Cardiac muscle cell (in vitro differentiated cells and primary cell): ENCODE data around the gene BOLL. TPM values are rescaled to one million over a fixed set of nuclear protein-coding genes. Genes with fewer than 3 reads are reported as not detected.
"Not testable (repeated sequence)": the region's sequence is repeated elsewhere in the genome, so short reads cannot be mapped to it uniquely, and the experiment has no call there.

Experiments used
- DNase-seq, 2 donors: peaks; one replicate each; pipeline versions ENCODE4 v3.0.0 to v3.0.0-alpha.2; 2010 to 2017; ENCODE audit warnings: low read depth in 1 of 2, low spot score in 1 of 2
- H3K27ac ChIP-seq: fragments of 200-600 bp; sonication (generic); 2 replicates; pipeline ENCODE4 v1.5.1; 2016
- H3K27me3 ChIP-seq: fragments of 200-600 bp; sonication (generic); 2 replicates; pipeline ENCODE4 v1.6.0; 2016; ENCODE audit warnings: control low read depth
- H3K36me3 ChIP-seq: fragments of 200-600 bp; sonication (generic); 2 replicates; pipeline ENCODE4 v1.5.1; 2016; ENCODE audit warnings: control low read depth
- H3K4me1 ChIP-seq: fragments of 200-600 bp; sonication (generic); 2 replicates; pipeline ENCODE4 v1.8.1; 2017; ENCODE audit warnings: low read depth, mild to moderate bottlenecking, mixed run types
- H3K4me3 ChIP-seq: fragments of 200-600 bp; sonication (generic); 2 replicates; pipeline ENCODE4 v1.5.1; 2016; ENCODE audit warnings: mild to moderate bottlenecking
- H3K9me3 ChIP-seq: fragments of 200-600 bp; sonication (generic); 2 replicates; pipeline ENCODE4 v1.5.1; 2017; ENCODE audit warnings: low read depth, mild to moderate bottlenecking, control low read depth
- polyA plus RNA-seq: library from polyadenylated mRNA; unstranded; fragments of >200 nt; fragmentation: Nextera tagmentation; extraction: Ambion mirVana; gene quantifications from 2 replicates; pipeline ENCODE4 v1.2.1, GENCODE V29; 2016
- total RNA-seq: library from RNA; depleted of rRNA; stranded (reverse); fragments of >200 nt; gene quantifications from 2 replicates; pipeline ENCODE4 v1.2.3, GENCODE V29; 2016
- TF ChIP-seq, protein P1 (sequence below): IDR thresholded peaks from 2 replicates; pipeline ENCODE4 v1.5.1; 2012; ENCODE audit warnings: low read depth, mild to moderate bottlenecking, low read length

The BOLL gene, protein sequence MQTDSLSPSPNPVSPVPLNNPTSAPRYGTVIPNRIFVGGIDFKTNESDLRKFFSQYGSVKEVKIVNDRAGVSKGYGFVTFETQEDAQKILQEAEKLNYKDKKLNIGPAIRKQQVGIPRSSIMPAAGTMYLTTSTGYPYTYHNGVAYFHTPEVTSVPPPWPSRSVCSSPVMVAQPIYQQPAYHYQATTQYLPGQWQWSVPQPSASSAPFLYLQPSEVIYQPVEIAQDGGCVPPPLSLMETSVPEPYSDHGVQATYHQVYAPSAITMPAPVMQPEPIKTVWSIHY
- total RNA-seq (0.28 TPM in 1 of 2 replicates, not detected in the other), polyA plus RNA-seq (0.21 and 0.44 TPM in 2 replicates)

DNA sequence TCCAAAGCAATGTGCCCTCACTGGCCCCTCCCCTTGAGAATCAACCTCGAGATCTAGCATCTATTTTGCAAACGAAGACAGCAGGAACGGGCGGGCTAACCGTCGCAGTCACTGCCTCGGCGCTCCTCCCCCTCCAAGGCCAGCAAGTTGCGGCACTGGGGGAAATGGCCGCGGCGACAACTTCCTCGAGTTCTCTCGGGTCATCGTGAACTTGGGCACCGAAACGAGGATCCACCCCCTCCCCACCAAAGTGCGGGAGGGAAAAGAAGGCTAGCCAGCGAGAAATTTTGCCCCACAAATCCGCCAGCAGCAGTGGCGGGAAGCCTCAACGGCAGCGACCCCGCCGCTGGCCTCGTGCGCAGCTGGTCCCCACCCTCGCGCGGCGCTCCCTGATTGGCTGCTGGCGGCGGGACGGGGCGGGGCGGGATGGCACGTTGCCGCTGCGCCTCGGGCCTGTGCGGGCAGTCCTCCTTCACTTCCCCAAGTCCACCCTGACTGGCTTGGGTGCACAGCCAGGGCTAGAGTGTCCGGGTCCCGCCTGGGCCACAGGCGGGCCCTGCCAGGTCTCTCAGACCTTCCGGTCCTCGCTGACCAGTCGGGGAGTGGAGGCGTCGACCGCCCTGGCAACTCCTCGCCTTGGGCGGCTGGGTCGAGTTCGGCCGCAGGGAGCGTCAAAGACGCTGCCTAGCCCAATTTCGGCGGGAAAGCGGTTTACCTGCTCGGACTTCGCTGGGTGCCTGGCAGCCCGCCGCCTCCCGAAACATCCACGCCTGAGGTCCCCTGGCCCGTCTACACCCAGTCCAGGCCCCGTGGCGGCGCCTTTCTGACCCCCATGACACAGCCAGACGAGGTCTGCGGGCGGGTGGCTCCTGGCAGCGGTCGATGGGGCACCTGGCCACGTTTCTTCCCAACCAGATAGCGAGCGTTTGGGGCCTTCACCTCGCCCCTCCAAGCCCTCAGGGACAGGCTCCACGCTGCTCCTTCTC is at the start of gene BOLL:
BOLL (minus strand) TSS at position 364 of the 986 bp plus-strand sequence. CDS start 3,469 bp downstream, outside the sequence.
- Histone ChIP-seq H3K27ac (no peak within 1 kb of the TSS), H3K36me3 (no peaks in the 10 kb centered on the region), H3K4me1 (no peaks in the 10 kb centered on the region), H3K4me3 (peak within 1 kb of the TSS; percentile 35), H3K27me3 (peaks cover 48% of the 10 kb centered on the region), H3K9me3 (no peaks in the 10 kb centered on the region)
- TF ChIP-seq, protein P1, sequence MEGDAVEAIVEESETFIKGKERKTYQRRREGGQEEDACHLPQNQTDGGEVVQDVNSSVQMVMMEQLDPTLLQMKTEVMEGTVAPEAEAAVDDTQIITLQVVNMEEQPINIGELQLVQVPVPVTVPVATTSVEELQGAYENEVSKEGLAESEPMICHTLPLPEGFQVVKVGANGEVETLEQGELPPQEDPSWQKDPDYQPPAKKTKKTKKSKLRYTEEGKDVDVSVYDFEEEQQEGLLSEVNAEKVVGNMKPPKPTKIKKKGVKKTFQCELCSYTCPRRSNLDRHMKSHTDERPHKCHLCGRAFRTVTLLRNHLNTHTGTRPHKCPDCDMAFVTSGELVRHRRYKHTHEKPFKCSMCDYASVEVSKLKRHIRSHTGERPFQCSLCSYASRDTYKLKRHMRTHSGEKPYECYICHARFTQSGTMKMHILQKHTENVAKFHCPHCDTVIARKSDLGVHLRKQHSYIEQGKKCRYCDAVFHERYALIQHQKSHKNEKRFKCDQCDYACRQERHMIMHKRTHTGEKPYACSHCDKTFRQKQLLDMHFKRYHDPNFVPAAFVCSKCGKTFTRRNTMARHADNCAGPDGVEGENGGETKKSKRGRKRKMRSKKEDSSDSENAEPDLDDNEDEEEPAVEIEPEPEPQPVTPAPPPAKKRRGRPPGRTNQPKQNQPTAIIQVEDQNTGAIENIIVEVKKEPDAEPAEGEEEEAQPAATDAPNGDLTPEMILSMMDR: no peak
- DNase-seq: no peak

DNA sequence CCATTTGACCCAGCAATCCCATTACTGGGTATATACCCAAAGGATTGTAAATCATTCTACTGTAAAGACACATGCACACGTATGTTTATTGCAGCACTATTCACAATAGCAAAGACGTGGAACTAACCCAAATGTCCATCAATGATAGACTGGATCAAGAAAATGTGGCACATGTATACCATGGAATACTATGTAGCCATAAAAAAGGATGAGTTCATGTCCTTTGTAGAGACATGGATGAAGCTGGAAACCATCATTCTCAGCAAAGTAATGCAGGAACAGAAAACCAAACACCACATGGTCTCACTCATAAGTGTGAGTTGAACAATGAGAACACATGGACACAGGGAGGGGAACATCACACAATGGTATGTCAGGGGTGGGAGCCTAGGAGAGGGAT is 49.7 kb upstream of the BOLL start:
- not testable (repeated sequence) for H3K27ac ChIP-seq, DNase-seq, H3K4me3 ChIP-seq, H3K36me3 ChIP-seq, H3K4me1 ChIP-seq, H3K9me3 ChIP-seq
- H3K27me3 ChIP-seq: peaks cover 12% of the 10 kb centered on the region

DNA sequence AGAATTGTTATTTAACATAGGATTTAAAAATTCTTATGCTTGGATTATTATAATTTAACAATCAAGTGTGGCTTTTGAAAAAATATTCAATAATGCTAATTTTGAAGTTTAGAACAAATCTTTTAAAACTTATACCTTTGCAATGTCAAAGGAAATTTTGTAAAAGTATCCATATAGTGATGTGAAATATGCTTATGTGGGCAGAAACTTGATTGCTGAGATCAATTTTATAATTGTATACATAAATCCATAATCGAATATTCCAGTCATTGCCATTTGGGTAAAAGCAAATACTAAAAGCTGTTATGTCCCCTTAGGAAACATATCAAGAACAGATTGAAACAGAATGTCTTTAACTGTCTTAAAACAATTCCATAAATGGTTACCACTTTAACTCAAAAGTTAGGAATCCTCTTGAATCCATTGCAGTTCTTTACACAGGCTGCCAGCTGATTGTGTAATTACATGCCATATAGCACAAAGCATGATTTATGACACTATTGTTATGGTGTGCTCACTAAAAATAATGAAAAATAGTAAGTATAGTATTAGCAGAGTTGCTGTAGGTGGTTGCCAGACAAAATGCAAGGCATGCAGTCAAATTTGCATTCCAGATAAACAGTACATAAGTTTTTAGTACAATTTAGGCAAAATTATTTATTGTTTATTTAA is 43.5 kb upstream of the BOLL start:
- DNase-seq: peak in 1 of 2 donors; percentile 76
- H3K27me3 ChIP-seq: no peaks in the 10 kb centered on the region
- no peak overlapping the region for H3K27ac ChIP-seq
- no peaks in the 10 kb centered on the region for H3K9me3 ChIP-seq
- no peaks in the 10 kb centered on the region for H3K4me1 ChIP-seq
- H3K4me3 ChIP-seq: no peak overlapping the region
- TF ChIP-seq, protein P1: no peak
- H3K36me3 ChIP-seq: no peaks in the 10 kb centered on the region

DNA sequence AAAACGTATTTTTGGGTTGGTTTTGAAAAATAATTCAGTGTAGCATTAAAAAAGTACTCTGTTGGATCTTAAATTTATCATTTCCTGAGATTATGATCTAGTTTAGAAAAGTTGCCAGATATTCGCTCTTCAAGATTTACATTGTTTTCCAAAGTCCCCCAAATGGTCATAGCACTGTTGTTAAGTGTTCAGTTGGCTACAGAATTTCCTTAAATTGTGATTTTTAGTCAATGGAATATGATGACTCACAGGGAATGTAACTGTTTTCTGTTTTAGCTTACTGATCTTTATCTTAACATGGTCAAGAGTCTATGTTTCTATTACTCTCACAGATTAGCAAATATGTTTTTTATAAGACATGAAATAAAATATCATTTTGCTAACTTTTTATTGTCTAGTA is 42.5 kb upstream of the BOLL start:
- Histone ChIP-seq H3K27me3 (no peaks in the 10 kb centered on the region), H3K9me3 (no peaks in the 10 kb centered on the region), H3K27ac (no peak overlapping the region), H3K4me3 (no peak overlapping the region), H3K36me3 (no peaks in the 10 kb centered on the region), H3K4me1 (no peaks in the 10 kb centered on the region)
- no peak for DNase-seq
- TF ChIP-seq, protein P1: no peak

DNA sequence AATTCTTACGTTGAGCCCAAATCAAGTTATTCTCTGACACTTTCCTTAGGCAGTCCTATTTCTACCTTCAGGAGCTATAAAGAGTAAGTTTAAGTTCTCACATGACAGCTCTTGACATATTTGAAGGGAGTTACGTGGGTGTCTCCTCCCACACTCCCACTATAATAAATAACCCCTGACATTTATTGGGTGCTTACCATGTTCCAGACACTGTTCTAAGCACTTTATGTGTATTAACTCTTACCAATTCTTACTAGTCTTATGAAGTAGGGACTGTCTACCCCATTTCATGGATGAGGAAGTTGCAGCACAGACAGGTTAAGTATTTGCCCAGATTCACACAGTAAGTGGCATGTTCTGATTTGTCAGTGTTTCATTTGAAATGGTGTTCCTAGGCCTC is 37.2 kb upstream of the BOLL start:
- Histone ChIP-seq H3K27me3 (peaks cover 7% of the 10 kb centered on the region), H3K4me3 (no peak overlapping the region), H3K4me1 (no peaks in the 10 kb centered on the region), H3K27ac (no peak overlapping the region), H3K36me3 (no peaks in the 10 kb centered on the region), H3K9me3 (no peaks in the 10 kb centered on the region)
- TF ChIP-seq, protein P1: no peak
- DNase-seq: no peak
